Keratinocyte (primary cell): ENCODE results near the gene RRAGD. TPM values are rescaled to one million over a fixed set of nuclear protein-coding genes. Genes with fewer than 3 reads are reported as not detected.

ENCODE experiments used
- DNase-seq: peaks from one replicate; pipeline ENCODE4 v3.0.0-alpha.2; 2011; ENCODE audit warnings: low read depth, missing footprints, low spot score
- FAIRE-seq: peaks from 2 replicates; lab custom pipeline; 2011; peaks lifted over from hg19 to GRCh38; lab: Jason Lieb, UNC
- H2AFZ ChIP-seq: 2 replicates; pipeline ENCODE4 v1.6.0; 2012; ENCODE audit warnings: low read length, control low read depth, inconsistent platforms; ENCODE audit not compliant: control insufficient read depth
- H3K27ac ChIP-seq: 2 replicates; pipeline ENCODE4 v1.5.1; 2011; ENCODE audit warnings: low read length; ENCODE audit not compliant: control insufficient read depth, insufficient read depth
- H3K27me3 ChIP-seq: 3 replicates; pipeline ENCODE4 v1.6.0; 2011; ENCODE audit warnings: low read length; ENCODE audit not compliant: control insufficient read depth, insufficient read depth; ENCODE audit errors: extremely low read depth
- H3K36me3 ChIP-seq, 2 experiments: 2 replicates in 1 of 2; 3 replicates in 1 of 2; pipeline ENCODE4 v1.5.1; 2011; ENCODE audit warnings: low read length in 2 of 2, mild to moderate bottlenecking in 1 of 2; ENCODE audit not compliant: control insufficient read depth in 2 of 2, insufficient read depth in 2 of 2; ENCODE audit errors: extremely low read depth in 1 of 2
- H3K4me1 ChIP-seq: 3 replicates; pipeline ENCODE4 v1.5.1; 2011; ENCODE audit warnings: low read length; ENCODE audit not compliant: control insufficient read depth, insufficient read depth; ENCODE audit errors: extremely low read depth
- H3K4me2 ChIP-seq: 3 replicates; pipeline ENCODE4 v1.6.0; 2011; ENCODE audit warnings: low read depth, low read length; ENCODE audit not compliant: control insufficient read depth, insufficient read depth; ENCODE audit errors: extremely low read depth
- H3K4me3 ChIP-seq, 3 experiments: fragments of 200-600 bp in 1 of 3; sonication (generic) in 1 of 3; 2 replicates in 2 of 3; 3 replicates in 1 of 3; pipeline ENCODE4 v1.5.1; 2011 to 2016; ENCODE audit warnings: low read length in 3 of 3, mild to moderate bottlenecking in 3 of 3, control low read depth in 2 of 3, inconsistent platforms in 1 of 3, low read depth in 1 of 3, mixed read lengths in 1 of 3, mixed run types in 1 of 3, moderate library complexity in 1 of 3; ENCODE audit not compliant: control insufficient read depth in 2 of 3, insufficient read depth in 2 of 3; ENCODE audit errors: extremely low read depth in 1 of 3
- H3K79me2 ChIP-seq: 2 replicates; pipeline ENCODE4 v1.6.0; 2012; ENCODE audit warnings: low read length; ENCODE audit not compliant: control insufficient read depth, insufficient read depth
- H3K9ac ChIP-seq: 3 replicates; pipeline ENCODE4 v1.6.0; 2011; ENCODE audit warnings: low read length; ENCODE audit not compliant: control insufficient read depth, insufficient read depth; ENCODE audit errors: extremely low read depth
- H3K9me1 ChIP-seq: 3 replicates; pipeline ENCODE4 v1.6.0; 2011; ENCODE audit warnings: low read length; ENCODE audit not compliant: control insufficient read depth, insufficient read depth; ENCODE audit errors: extremely low read depth
- H3K9me3 ChIP-seq: 2 replicates; pipeline ENCODE4 v1.5.1; 2012; ENCODE audit warnings: low read depth, low read length; ENCODE audit not compliant: control insufficient read depth
- H4K20me1 ChIP-seq: 3 replicates; pipeline ENCODE4 v1.6.0; 2011; ENCODE audit warnings: low read length; ENCODE audit not compliant: control insufficient read depth, insufficient read depth; ENCODE audit errors: extremely low read depth
- CTCF ChIP-seq, 3 experiments: IDR thresholded peaks in 1 of 3; conservative IDR thresholded peaks in 1 of 3; optimal IDR thresholded peaks in 1 of 3; 2 replicates in 2 of 3; 3 replicates in 1 of 3; pipeline versions ENCODE3 to v1.5.1; 2011; ENCODE audit warnings: low read length in 3 of 3, mild to moderate bottlenecking in 3 of 3, moderate library complexity in 2 of 3, control low read depth in 1 of 3, inconsistent platforms in 1 of 3; ENCODE audit not compliant: insufficient read depth in 2 of 3; ENCODE audit errors: extremely low read depth in 1 of 3
- EZH2 ChIP-seq: IDR thresholded peaks from one replicate; pipeline ENCODE4 v1.6.1; 2012; ENCODE audit warnings: inconsistent platforms, mild to moderate bottlenecking, low read length, moderate library complexity
- dilution Hi-C: fragments of 300-500 bp; cut with MboI; formaldehyde crosslinking; loops from one replicate; pipeline ENCODE4 v1.7.0; 2020; ENCODE audit warnings: low sequenced_read_pairs; ENCODE audit not compliant: extremely low pct_ligation_motif_present
- polyA plus RNA-seq, 5 experiments: library from polyadenylated mRNA; depleted of rRNA in 3 of 5; stranded (reverse) in 3 of 5; stranded (forward) in 1 of 5; unstranded in 1 of 5; fragments of >200 nt; gene quantifications; 1 replicate in 1 of 5; 2 replicates in 3 of 5; 3 replicates in 1 of 5; pipeline versions ENCODE4 v1.2.1 to v1.2.3, GENCODE V29; 2011 to 2012; ENCODE audit warnings: missing spikeins in 2 of 5, low read depth in 1 of 5, low replicate concordance in 1 of 5

Gene RRAGD
- polyA plus RNA-seq, 1 donor (not counting 4 experiments of a cell fraction or from before 2014, with no cell fraction given) = 0.18 TPM

GRCh38 chr6:89443658-89444057 is 31.6 kb upstream of the RRAGD start:
- DNase-seq (no peak), FAIRE-seq (no peak)
- Histone ChIP-seq H3K9me1 (no peaks in the 10 kb centered on the region), H3K79me2 (no peaks in the 10 kb centered on the region), H3K36me3 (no peaks in the 10 kb centered on the region), H3K4me2 (no peak overlapping the region), H2AFZ (no peak overlapping the region), H4K20me1 (no peaks in the 10 kb centered on the region), H3K4me1 (no peaks in the 10 kb centered on the region), H3K27ac (no peak overlapping the region), H3K4me3 (no peak overlapping the region), H3K9me3 (no peaks in the 10 kb centered on the region), H3K27me3 (no peaks in the 10 kb centered on the region), H3K9ac (no peak overlapping the region)
- dilution Hi-C loops = no loop called here
- TF ChIP-seq CTCF (optimal IDR thresholded peaks at IDR 0.05 in 1 of 3, IDR thresholded peaks at IDR 0.05 in 1 of 3, conservative IDR thresholded peaks at IDR 0.05 in 1 of 3; ENCODE audit: extremely low read depth in 1 of 3, insufficient read depth in 2 of 3, low read length in 3 of 3) (no peak), EZH2 (no peak)

GRCh38 chr6:89440200-89440599 is 28.1 kb upstream of the RRAGD start:
- DNase-seq (no peak), FAIRE-seq (no peak)
- H3K27me3 ChIP-seq = peaks cover under 1% of the 10 kb centered on the region
- no peak overlapping the region for H2AFZ ChIP-seq
- H3K4me1 ChIP-seq = peaks cover 5% of the 10 kb centered on the region
- no peak overlapping the region for H3K4me2 ChIP-seq
- no peaks in the 10 kb centered on the region for H3K36me3 ChIP-seq
- H3K4me3 ChIP-seq = no peak overlapping the region
- no peaks in the 10 kb centered on the region for H3K9me1 ChIP-seq
- no peaks in the 10 kb centered on the region for H3K79me2 ChIP-seq
- dilution Hi-C loops = no loop called here
- no peak for TF ChIP-seq CTCF (optimal IDR thresholded peaks at IDR 0.05 in 1 of 3, IDR thresholded peaks at IDR 0.05 in 1 of 3, conservative IDR thresholded peaks at IDR 0.05 in 1 of 3; ENCODE audit: extremely low read depth in 1 of 3, insufficient read depth in 2 of 3, low read length in 3 of 3)
- no peak for TF ChIP-seq EZH2
- no peak overlapping the region for H3K9ac ChIP-seq
- H3K27ac ChIP-seq = no peak overlapping the region
- no peaks in the 10 kb centered on the region for H4K20me1 ChIP-seq
- no peaks in the 10 kb centered on the region for H3K9me3 ChIP-seq
